PFSK-1 (cell line): ENCODE measurements around the gene PRR14L.

Experiments
- FOXP2 ChIP-seq: optimal IDR thresholded peaks from 2 replicates; pipeline ENCODE3; 2011; ENCODE audit warnings: borderline replicate concordance, control low read depth, inconsistent platforms; ENCODE audit not compliant: insufficient read depth; ENCODE audit errors: extremely low read length, extremely low read depth
- POLR2AphosphoS5 ChIP-seq: IDR thresholded peaks from 2 replicates; pipeline ENCODE4 v1.6.1; 2012; ENCODE audit warnings: low read depth, mild to moderate bottlenecking, control low read depth, low read length, moderate library complexity
- REST ChIP-seq, 2 experiments: IDR thresholded peaks; 2 replicates each; pipeline versions ENCODE4 v1.6.1 to v1.8.0; 2011 to 2012; ENCODE audit warnings: low read depth in 2 of 2, low read length in 2 of 2, control low read depth in 1 of 2, inconsistent platforms in 1 of 2, mild to moderate bottlenecking in 1 of 2, moderate library complexity in 1 of 2; ENCODE audit not compliant: insufficient read depth in 1 of 2
- SIN3A ChIP-seq: IDR thresholded peaks from 2 replicates; pipeline ENCODE4 v1.6.1; 2012; ENCODE audit warnings: mild to moderate bottlenecking, low read length, moderate library complexity, borderline replicate concordance; ENCODE audit not compliant: insufficient read depth
- TAF1 ChIP-seq: IDR thresholded peaks from 2 replicates; pipeline ENCODE4 v1.6.1; 2012; ENCODE audit warnings: low read length, control low read depth, borderline replicate concordance; ENCODE audit not compliant: insufficient read depth

PRR14L gene

GRCh38 chr22:31647066-31647465 lies 102.9 kb downstream of the PRR14L start:
- TF ChIP-seq REST (IDR thresholded peaks at IDR 0.05; ENCODE audit: insufficient read depth in 1 of 2, low read depth in 2 of 2, low read length in 2 of 2) (no peak), POLR2AphosphoS5 (no peak), FOXP2 (no peak), TAF1 (no peak), SIN3A (no peak)

- TF ChIP-seq SIN3A (no peak), FOXP2 (no peak), TAF1 (no peak)
Observed at GRCh38 chr22:31646186-31647019, 103.5 kb downstream of the PRR14L start.

- TF ChIP-seq POLR2AphosphoS5: no peak
- no peak for TF ChIP-seq FOXP2
- no peak for TF ChIP-seq REST (IDR thresholded peaks at IDR 0.05; ENCODE audit: insufficient read depth in 1 of 2, low read depth in 2 of 2, low read length in 2 of 2)
- no peak for TF ChIP-seq TAF1
- no peak for TF ChIP-seq SIN3A
Observed at GRCh38 chr22:31639436-31640039, 110.4 kb downstream of the PRR14L start.

GRCh38 chr22:31637891-31638618 lies 111.9 kb downstream of the PRR14L start:
- TF ChIP-seq TAF1: no peak
- TF ChIP-seq POLR2AphosphoS5: no peak
- no peak for TF ChIP-seq REST (IDR thresholded peaks at IDR 0.05; ENCODE audit: insufficient read depth in 1 of 2, low read depth in 2 of 2, low read length in 2 of 2)
- no peak for TF ChIP-seq SIN3A
- TF ChIP-seq FOXP2: no peak

GRCh38 chr22:31637447-31637890 lies 112.5 kb downstream of the PRR14L start:
- TF ChIP-seq FOXP2 (no peak), POLR2AphosphoS5 (no peak), SIN3A (no peak), TAF1 (no peak)
